Uterus (tissue), 2 donors: Measurements from ENCODE around the gene FETUB.

Experiments
- CTCF ChIP-seq, 4 experiments: fragments of 200-600 bp in 2 of 4; fragments of 450-650 bp in 2 of 4; sonication (generic) in 2 of 4; IDR thresholded peaks; one replicate each; pipeline ENCODE4 v1.5.1; 2016 to 2019; ENCODE audit warnings: antibody characterized with exemption in 4 of 4, mild to moderate bottlenecking in 2 of 4, moderate library complexity in 1 of 4
- POLR2A ChIP-seq, 2 donors: fragments of 450-650 bp; IDR thresholded peaks; one replicate each; pipeline ENCODE4 v1.6.1; 2016; ENCODE audit warnings: antibody characterized with exemption in 2 of 2, mild to moderate bottlenecking in 1 of 2, moderate library complexity in 1 of 2

- no peak for TF ChIP-seq CTCF (IDR thresholded peaks at IDR 0.05)
- TF ChIP-seq POLR2A (IDR thresholded peaks at IDR 0.05), result no peak
These were observed 60.1 kb downstream of the FETUB start for GRCh38 chr3:186700267-186700666.
